K562 (cell line): ENCODE data around the gene PRKACG. TPM values are rescaled to one million over a fixed set of nuclear protein-coding genes. Genes with fewer than 3 reads are reported as not detected.

Source experiments
- ATF1 ChIP-seq, 2 experiments: fragments of 450-650 bp in 1 of 2; IDR thresholded peaks; 2 replicates each; pipeline ENCODE4 v1.6.1; 2016; ENCODE audit warnings: missing compliant biosample characterization in 1 of 2, missing genetic modification characterization in 1 of 2
- ATF7 ChIP-seq: fragments of 450-650 bp; IDR thresholded peaks from 2 replicates; pipeline ENCODE4 v1.7.1; 2014; ENCODE audit warnings: mild to moderate bottlenecking, moderate library complexity
- BDP1 ChIP-seq: IDR thresholded peaks from 3 replicates; pipeline ENCODE4 v1.6.1; 2011; ENCODE audit not compliant: insufficient read length, insufficient read depth
- BRF1 ChIP-seq: IDR thresholded peaks from 3 replicates; pipeline ENCODE4 v1.6.1; 2011; ENCODE audit warnings: borderline replicate concordance, mild to moderate bottlenecking; ENCODE audit not compliant: insufficient read length; ENCODE audit errors: extremely low read depth
- CBFA2T2 ChIP-seq: fragments of 450-650 bp; conservative IDR thresholded peaks from 2 replicates; pipeline ENCODE4 v1.6.1; 2017; ENCODE audit warnings: mild to moderate bottlenecking
- CC2D1A ChIP-seq: fragments of 450-650 bp; IDR thresholded peaks from 2 replicates; pipeline ENCODE4 v1.6.1; 2017; ENCODE audit warnings: mild to moderate bottlenecking
- CXXC5 ChIP-seq: fragments of 250-450 bp; sonication (Bioruptor Pico); IDR thresholded peaks from 2 replicates; pipeline ENCODE4 v1.8.0; 2022; ENCODE audit warnings: inconsistent platforms, mild to moderate bottlenecking, moderate library complexity
- EGR1 ChIP-seq: fragments of 450-650 bp; conservative IDR thresholded peaks from 2 replicates; pipeline ENCODE4 v1.6.1; 2017; ENCODE audit warnings: mild to moderate bottlenecking
- EHMT2 ChIP-seq: fragments of 450-650 bp; IDR thresholded peaks from 2 replicates; pipeline ENCODE4 v1.6.1; 2018; ENCODE audit warnings: antibody characterized with exemption
- ELK1 ChIP-seq: sonication (generic); formaldehyde crosslinking; IDR thresholded peaks from 2 replicates; pipeline ENCODE4 v1.8.1; 2022; ENCODE audit warnings: missing genetic modification reagents
- FOS ChIP-seq: IDR thresholded peaks from 3 replicates; pipeline ENCODE4 v1.6.1; 2011; ENCODE audit not compliant: insufficient read length; ENCODE audit errors: extremely low read depth
- IFI16 ChIP-seq: fragments of 250-450 bp; sonication (Bioruptor Pico); IDR thresholded peaks from 2 replicates; pipeline ENCODE4 v2.1.2; 2022; ENCODE audit warnings: mild to moderate bottlenecking, inconsistent platforms
- ILF3 ChIP-seq: fragments of 450-650 bp; IDR thresholded peaks from 2 replicates; pipeline ENCODE4 v1.6.1; 2018; ENCODE audit warnings: antibody characterized with exemption, mild to moderate bottlenecking, moderate library complexity, borderline replicate concordance
- KAT8 ChIP-seq: fragments of 450-650 bp; IDR thresholded peaks from 2 replicates; pipeline ENCODE4 v1.6.1; 2016; ENCODE audit warnings: low read depth, mild to moderate bottlenecking
- NFRKB ChIP-seq: fragments of 450-650 bp; IDR thresholded peaks from 2 replicates; pipeline ENCODE4 v1.6.1; 2016; ENCODE audit warnings: low read depth
- NRF1 ChIP-seq, 2 experiments: fragments of 450-650 bp; IDR thresholded peaks in 1 of 2; conservative IDR thresholded peaks in 1 of 2; 2 replicates each; pipeline ENCODE4 v1.6.1; 2014; ENCODE audit warnings: mild to moderate bottlenecking in 2 of 2
- POLR2G ChIP-seq: fragments of 200-400 bp; formaldehyde crosslinking; IDR thresholded peaks from 2 replicates; pipeline ENCODE4 v1.6.1; 2017; ENCODE audit warnings: low read depth, mild to moderate bottlenecking, antibody characterized with exemption, low read length, moderate library complexity
- SOX6 ChIP-seq: fragments of 450-650 bp; IDR thresholded peaks from 2 replicates; pipeline ENCODE4 v1.6.1; 2014; ENCODE audit warnings: mild to moderate bottlenecking
- U2AF1 ChIP-seq: fragments of 200-400 bp; formaldehyde crosslinking; optimal IDR thresholded peaks from 2 replicates; pipeline ENCODE3; 2017; ENCODE audit warnings: mild to moderate bottlenecking, low read depth, low read length, moderate library complexity
- ZBTB17 ChIP-seq: fragments of 450-650 bp; formaldehyde crosslinking; IDR thresholded peaks from 2 replicates; pipeline ENCODE4 v1.4.0; 2020; ENCODE audit warnings: mild to moderate bottlenecking
- ZFP36 ChIP-seq: fragments of 150-350 bp; IDR thresholded peaks from 2 replicates; pipeline ENCODE4 v1.6.1; 2018; ENCODE audit warnings: low read length, low read depth; ENCODE audit not compliant: partially characterized antibody
- ZNF57 ChIP-seq: fragments of 450-650 bp; formaldehyde crosslinking; IDR thresholded peaks from 2 replicates; pipeline ENCODE4 v1.4.0; 2020; ENCODE audit warnings: mild to moderate bottlenecking, moderate library complexity
- ZNF584 ChIP-seq: fragments of 200-800 bp; sonication (Bioruptor generic); IDR thresholded peaks from 2 replicates; pipeline ENCODE4 v1.6.1; 2016; ENCODE audit warnings: low read depth, mild to moderate bottlenecking, missing genetic modification characterization, missing compliant biosample characterization
- ZNF764 ChIP-seq: fragments of 250-450 bp; sonication (Bioruptor Pico); IDR thresholded peaks from 2 replicates; pipeline ENCODE4 v1.4.0; 2020; ENCODE audit warnings: low read depth, mild to moderate bottlenecking, moderate library complexity
- polyA plus RNA-seq, 8 experiments: library from polyadenylated mRNA; depleted of rRNA in 4 of 8; stranded (reverse) in 5 of 8; unstranded in 3 of 8; fragments of >200 nt; fragmentation: Nextera tagmentation in 2 of 8; fragmentation: Illumina TruSeq in 1 of 8; extraction: Ambion mirVana in 2 of 8; extraction: Trizol in 1 of 8; gene quantifications; 2 replicates each; pipeline versions ENCODE4 v1.2.1 to v1.2.3, GENCODE V29; 2011 to 2014; ENCODE audit warnings: inconsistent platforms in 1 of 8, missing spikeins in 1 of 8
- total RNA-seq, 7 experiments: library from RNA; depleted of rRNA in 6 of 7; stranded (reverse); fragments of >200 nt in 6 of 7; fragmentation: Illumina TruSeq in 2 of 7; extraction: Trizol in 2 of 7; gene quantifications; 2 replicates each; pipeline versions ENCODE4 v1.2.1 to v1.2.3, GENCODE V29; 2011 to 2021; ENCODE audit warnings: low replicate concordance in 1 of 7
- TF ChIP-seq, protein P1 (sequence below): IDR thresholded peaks from 3 replicates; pipeline ENCODE4 v1.6.1; 2011; ENCODE audit warnings: borderline replicate concordance, mild to moderate bottlenecking, moderate library complexity; ENCODE audit not compliant: insufficient read length; ENCODE audit errors: extremely low read depth
- TF ChIP-seq, protein P2 (sequence below): sonication (generic); formaldehyde crosslinking; IDR thresholded peaks from 2 replicates; pipeline ENCODE4 v1.9.0; 2022; ENCODE audit warnings: mild to moderate bottlenecking, missing genetic modification reagents
- TF ChIP-seq, protein P3 (sequence below): fragments of 250-450 bp; sonication (Bioruptor Pico); IDR thresholded peaks from 2 replicates; pipeline ENCODE4 v1.8.0; 2021; ENCODE audit warnings: moderate library complexity, mild to moderate bottlenecking, inconsistent platforms

Gene PRKACG
- total and polyA plus RNA-seq, 9 of the 15 experiments (the other 6 are each of a cell fraction or from before 2014, with no cell fraction given): not detected

DNA sequence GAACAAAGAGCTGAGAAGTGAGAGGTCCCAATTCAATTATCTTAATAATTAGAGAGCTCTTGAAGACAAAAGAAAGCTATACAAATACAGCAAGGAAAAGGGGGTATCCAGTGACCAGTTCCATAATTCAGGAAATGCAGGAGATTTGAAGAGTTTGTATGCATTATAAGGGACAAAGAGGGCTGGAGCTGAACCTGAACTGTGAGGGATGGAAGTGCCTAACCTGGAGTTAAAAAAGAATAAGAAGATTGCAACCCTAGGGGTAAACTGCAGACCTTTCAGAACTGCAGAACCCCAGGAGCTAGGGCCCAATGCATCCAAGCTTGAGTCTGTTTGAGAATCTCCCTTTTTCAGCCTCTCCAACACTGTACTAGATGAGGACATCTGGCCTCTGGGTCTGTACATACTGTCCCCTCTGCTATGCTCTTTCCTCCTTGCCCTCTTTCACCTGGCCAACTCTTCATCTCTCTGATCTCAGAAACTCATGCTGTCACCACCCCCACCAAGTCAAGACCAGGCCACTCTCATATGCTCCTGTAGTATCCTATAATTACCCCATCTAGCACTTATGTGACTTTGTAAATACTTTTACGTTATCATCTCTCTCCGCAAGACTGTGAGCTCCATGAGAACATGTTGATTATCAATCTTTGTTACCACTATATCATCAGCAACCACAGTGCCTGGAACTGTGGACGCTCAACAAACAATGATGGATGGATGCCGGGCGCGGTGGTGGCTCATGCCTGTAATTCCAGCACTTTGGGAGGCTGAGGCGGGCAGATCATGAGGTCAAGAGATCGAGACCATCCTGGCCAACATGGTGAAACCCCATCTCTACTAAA is 6.6 kb upstream of the PRKACG start (continued):
- TF ChIP-seq, protein P1, sequence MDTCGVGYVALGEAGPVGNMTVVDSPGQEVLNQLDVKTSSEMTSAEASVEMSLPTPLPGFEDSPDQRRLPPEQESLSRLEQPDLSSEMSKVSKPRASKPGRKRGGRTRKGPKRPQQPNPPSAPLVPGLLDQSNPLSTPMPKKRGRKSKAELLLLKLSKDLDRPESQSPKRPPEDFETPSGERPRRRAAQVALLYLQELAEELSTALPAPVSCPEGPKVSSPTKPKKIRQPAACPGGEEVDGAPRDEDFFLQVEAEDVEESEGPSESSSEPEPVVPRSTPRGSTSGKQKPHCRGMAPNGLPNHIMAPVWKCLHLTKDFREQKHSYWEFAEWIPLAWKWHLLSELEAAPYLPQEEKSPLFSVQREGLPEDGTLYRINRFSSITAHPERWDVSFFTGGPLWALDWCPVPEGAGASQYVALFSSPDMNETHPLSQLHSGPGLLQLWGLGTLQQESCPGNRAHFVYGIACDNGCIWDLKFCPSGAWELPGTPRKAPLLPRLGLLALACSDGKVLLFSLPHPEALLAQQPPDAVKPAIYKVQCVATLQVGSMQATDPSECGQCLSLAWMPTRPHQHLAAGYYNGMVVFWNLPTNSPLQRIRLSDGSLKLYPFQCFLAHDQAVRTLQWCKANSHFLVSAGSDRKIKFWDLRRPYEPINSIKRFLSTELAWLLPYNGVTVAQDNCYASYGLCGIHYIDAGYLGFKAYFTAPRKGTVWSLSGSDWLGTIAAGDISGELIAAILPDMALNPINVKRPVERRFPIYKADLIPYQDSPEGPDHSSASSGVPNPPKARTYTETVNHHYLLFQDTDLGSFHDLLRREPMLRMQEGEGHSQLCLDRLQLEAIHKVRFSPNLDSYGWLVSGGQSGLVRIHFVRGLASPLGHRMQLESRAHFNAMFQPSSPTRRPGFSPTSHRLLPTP: no peak
- TF ChIP-seq FOS (no peak), ATF1 (CRISPR knock-in tag; IDR thresholded peaks at IDR 0.05) (no peak), ATF1 (tag; IDR thresholded peaks at IDR 0.05) (peak; percentile 33; the same call in 1 of the 2 replicates), CBFA2T2 (peak; percentile 69), CC2D1A (no peak), EHMT2 (no peak), NFRKB (no peak; the same call in 1 of the 2 replicates), EGR1 (no peak), BDP1 (no peak), SOX6 (peak; percentile 67), ILF3 (no peak), ZNF584 (CRISPR knock-in tag) (no peak), CXXC5 (CRISPR knock-in tag) (no peak), POLR2G (no peak), ZBTB17 (peak; percentile 42; the same call in 1 of the 2 replicates), ELK1 (CRISPR knock-in tag) (no peak), ATF7 (peak; percentile 16; the same call in 1 of the 2 replicates), U2AF1 (no peak), ZNF57 (CRISPR knock-in tag) (no peak), BRF1 (no peak), ZNF764 (CRISPR knock-in tag) (no peak), KAT8 (no peak), NRF1 (conservative IDR thresholded peaks at IDR 0.05 in 1 of 2, IDR thresholded peaks at IDR 0.05 in 1 of 2) (no peak), IFI16 (CRISPR knock-in tag) (no peak), ZFP36 (no peak)
- TF ChIP-seq, protein P2, sequence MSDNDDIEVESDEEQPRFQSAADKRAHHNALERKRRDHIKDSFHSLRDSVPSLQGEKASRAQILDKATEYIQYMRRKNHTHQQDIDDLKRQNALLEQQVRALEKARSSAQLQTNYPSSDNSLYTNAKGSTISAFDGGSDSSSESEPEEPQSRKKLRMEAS: no peak
- TF ChIP-seq, protein P3, sequence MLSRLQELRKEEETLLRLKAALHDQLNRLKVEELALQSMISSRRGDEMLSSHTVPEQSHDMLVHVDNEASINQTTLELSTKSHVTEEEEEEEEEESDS (CRISPR knock-in tag): no peak
